Fibroblast of pulmonary artery (primary cell): ENCODE measurements around the gene TRAF3IP3.

Experiments
- DNase-seq: peaks from one replicate; pipeline ENCODE4 v3.0.0-alpha.2; 2010; ENCODE audit warnings: low read depth
- H3K4me3 ChIP-seq: replicated peaks from 2 replicates; pipeline ENCODE4 v1.5.1; 2011; ENCODE audit warnings: low read depth, mild to moderate bottlenecking, control low read depth, low read length, moderate library complexity
- TF ChIP-seq, protein P1 (sequence below): IDR thresholded peaks from 2 replicates; pipeline ENCODE4 v1.5.1; 2011; ENCODE audit warnings: mild to moderate bottlenecking, control low read depth, low read length, inconsistent platforms; ENCODE audit errors: missing control alignments

Gene TRAF3IP3

DNA sequence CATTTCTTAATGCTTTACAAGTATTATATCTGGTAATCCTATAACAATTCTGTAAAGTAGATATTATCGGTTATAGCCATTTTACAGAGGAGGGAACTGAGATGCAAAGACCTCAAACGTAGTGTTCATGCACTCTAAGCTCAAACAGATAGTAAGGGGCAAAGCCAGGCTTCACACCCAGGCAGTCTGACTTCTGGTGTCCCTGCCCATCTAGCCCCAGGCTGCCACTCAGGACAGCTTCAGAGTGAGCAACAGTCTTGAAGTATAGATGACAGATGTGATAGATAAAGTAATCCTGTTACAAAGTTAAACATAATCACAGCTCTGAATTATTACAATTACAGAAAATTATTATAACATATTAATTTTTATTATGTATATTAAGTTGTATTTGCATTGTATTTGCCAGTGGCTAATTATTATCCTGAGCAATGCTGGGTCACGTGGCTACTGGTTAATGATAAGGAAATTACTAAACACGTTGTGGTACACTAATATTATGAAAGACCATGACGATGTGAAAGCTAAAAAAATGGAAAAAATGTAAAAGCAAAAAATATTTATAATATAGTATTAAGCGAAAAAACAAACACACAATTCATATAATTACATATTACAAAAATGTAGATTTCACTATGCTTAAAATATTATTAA, 6.1 kb upstream of the TRAF3IP3 start:
- TF ChIP-seq, protein P1, sequence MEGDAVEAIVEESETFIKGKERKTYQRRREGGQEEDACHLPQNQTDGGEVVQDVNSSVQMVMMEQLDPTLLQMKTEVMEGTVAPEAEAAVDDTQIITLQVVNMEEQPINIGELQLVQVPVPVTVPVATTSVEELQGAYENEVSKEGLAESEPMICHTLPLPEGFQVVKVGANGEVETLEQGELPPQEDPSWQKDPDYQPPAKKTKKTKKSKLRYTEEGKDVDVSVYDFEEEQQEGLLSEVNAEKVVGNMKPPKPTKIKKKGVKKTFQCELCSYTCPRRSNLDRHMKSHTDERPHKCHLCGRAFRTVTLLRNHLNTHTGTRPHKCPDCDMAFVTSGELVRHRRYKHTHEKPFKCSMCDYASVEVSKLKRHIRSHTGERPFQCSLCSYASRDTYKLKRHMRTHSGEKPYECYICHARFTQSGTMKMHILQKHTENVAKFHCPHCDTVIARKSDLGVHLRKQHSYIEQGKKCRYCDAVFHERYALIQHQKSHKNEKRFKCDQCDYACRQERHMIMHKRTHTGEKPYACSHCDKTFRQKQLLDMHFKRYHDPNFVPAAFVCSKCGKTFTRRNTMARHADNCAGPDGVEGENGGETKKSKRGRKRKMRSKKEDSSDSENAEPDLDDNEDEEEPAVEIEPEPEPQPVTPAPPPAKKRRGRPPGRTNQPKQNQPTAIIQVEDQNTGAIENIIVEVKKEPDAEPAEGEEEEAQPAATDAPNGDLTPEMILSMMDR: no peak
- DNase-seq: no peak
- H3K4me3 ChIP-seq: no peak overlapping the region

DNA sequence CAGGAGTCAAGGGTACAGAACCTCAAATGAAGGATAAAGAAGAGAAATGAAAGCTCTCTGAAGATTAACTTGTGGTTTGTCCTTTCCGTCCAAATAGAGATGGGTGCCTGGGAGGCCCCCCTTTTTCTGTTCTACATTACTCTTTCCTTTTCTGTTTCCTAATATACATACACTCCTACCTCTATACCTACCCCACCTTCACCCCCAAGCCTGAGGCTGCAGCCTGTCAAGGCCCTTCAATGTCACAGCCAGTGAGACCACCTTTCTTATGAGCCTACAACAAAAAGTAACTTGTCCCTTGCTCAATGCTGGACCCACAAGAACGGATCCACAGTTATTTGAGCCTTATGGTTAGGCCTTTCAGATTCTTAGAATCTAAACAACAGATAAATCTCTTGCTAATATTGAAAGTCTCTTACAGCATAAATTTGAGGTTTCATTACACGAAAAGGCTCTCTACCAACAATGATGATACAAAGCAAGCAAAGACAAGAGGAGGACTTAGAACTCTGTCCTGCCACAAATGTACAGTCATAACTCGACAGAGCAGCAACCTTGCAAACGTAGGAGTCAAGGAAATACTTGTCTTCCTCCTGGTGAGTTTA, 4.1 kb upstream of the TRAF3IP3 start:
- no peak for DNase-seq
- TF ChIP-seq, protein P1: no peak
- no peak overlapping the region for H3K4me3 ChIP-seq

DNA sequence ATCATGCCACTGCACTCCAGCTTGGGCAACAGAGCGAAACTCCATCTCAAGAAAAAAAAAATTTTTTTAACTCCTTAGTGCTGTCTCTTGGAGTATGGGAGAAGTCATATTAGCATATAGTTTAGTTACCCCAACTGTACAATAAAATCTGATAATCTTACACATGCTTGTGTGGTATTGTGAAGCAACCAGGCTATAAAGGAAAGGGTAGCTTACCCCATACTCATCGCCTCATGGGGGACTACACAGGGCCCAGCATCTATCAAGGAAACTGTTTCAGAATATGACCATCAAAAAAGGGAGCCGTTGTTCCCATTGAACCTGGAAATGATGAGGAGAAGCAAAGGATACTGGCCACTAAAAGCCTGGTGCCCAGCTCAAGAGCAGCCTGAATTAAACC, 3.0 kb upstream of the TRAF3IP3 start:
- TF ChIP-seq, protein P1: no peak
- H3K4me3 ChIP-seq: no peak overlapping the region
- no peak for DNase-seq

DNA sequence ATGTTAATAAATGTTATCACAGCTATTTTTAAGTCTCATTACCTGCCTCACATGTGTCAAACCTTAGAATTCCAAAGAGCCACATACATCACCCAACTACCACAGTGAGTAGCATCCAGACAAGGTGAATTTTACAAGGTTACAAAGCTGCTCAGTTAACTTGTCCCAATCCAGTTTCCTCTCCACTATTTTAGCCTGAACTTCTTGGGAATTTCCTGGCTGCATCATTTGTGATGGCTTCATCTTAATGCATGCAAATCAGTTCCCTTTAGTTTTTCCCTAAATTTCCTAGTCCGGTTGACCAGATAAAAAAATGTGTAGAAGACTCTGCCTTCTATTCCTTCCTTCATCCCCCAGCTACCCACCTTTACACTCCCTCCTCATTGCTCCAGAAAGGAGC, 597 bp upstream of the TRAF3IP3 start:
- no peak overlapping the region for H3K4me3 ChIP-seq
- DNase-seq: no peak
- TF ChIP-seq, protein P1: no peak

DNA sequence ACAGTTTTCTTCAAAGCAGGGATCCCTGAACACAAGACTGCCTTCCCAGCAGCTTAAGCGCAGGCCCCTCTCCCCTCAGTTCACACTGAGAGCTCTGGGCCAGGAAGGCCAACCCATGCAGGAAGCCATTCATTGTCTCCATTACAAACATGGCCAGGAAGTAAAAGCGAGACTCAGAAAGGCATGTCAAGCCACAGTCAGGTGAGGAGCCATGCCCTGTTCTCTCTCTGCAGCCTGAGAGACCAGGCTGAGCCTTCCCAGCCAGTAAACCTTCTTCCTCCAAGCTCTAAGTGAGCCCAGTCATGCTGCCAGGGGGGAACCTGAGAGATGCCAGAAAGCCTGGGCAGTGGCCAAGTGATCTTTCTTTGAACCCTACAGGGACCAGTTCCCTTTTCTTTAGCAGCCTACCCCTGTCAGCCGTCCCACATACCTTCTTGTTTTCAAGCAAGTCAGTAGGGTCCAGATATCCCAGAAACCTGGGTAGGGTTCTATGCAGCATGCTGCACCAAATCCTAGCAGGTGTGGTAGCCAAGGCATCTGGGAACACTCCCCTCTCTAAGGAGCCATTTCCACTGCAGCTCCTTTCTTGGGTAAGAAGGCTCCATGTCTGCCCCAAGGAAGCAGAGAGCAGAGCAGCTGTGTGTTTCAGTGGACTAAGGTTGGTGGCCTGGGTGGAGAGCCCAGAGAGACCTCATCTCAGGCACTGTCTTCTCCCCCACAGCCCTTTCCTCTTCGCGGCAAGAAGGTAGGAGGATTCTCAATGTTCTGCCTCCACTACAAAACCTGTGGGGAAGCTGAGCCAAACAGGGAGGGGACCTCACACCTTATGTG, 977 bp downstream of the TRAF3IP3 start:
- DNase-seq: no peak
- TF ChIP-seq, protein P1: no peak
- no peak overlapping the region for H3K4me3 ChIP-seq

DNA sequence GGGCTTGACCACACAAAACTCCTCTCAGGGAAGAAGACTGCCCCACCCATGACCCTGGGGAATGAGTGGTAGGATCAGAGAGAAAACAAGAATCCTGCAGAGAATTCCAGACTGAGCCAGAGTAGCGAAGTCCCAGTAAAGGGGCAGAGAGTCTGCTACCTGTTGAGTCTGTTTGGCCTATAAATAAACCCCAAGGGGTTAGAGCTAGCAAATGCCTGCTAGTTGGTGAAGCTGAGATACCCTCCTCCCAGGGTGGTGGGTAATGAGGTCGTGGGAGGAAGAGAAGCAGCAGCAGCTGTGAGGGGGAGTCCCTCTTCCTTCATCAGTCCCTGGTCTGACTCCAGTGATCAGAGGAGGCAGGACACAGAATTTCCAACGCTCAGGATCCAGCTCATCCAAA, 2.5 kb downstream of the TRAF3IP3 start:
- no peak for DNase-seq
- TF ChIP-seq, protein P1: no peak
- H3K4me3 ChIP-seq: no peak overlapping the region
